H7 (cell line): ENCODE measurements around the gene C18orf54. TPM values are rescaled to one million over a fixed set of nuclear protein-coding genes. Genes with fewer than 3 reads are reported as not detected.

Source experiments
- DNase-seq: peaks from one replicate; pipeline ENCODE4 v3.0.0; 2012
- H3K27me3 ChIP-seq: 2 replicates; pipeline ENCODE4 v1.6.0; 2011; ENCODE audit warnings: mild to moderate bottlenecking, low read length; ENCODE audit not compliant: control insufficient read depth, insufficient read depth
- H3K36me3 ChIP-seq: replicated peaks from 2 replicates; pipeline ENCODE4 v1.5.1; 2011; ENCODE audit warnings: low read length; ENCODE audit not compliant: control insufficient read depth, insufficient read depth
- H3K4me3 ChIP-seq: 2 replicates; pipeline ENCODE4 v1.5.1; 2011; ENCODE audit warnings: low read depth, mild to moderate bottlenecking, control low read depth, low read length, moderate library complexity; ENCODE audit not compliant: insufficient read depth
- total RNA-seq: library from RNA; depleted of rRNA; stranded (reverse); fragments of >200 nt; shearing (Covaris generic); gene quantifications from 2 replicates; pipeline ENCODE4 v1.2.3, GENCODE V29; 2014; rRNA removed

The C18orf54 gene
- total RNA-seq, 1 experiment from 2014 or later: 10.3 TPM

- no peak overlapping the region for H3K4me3 ChIP-seq
- no peak for DNase-seq
- H3K36me3 ChIP-seq: no peaks in the 10 kb centered on the region
- H3K27me3 ChIP-seq: no peaks in the 10 kb centered on the region
Observed at GRCh38 chr18:54405290-54405689, 47.6 kb downstream of the C18orf54 start.

GRCh38 chr18:54411781-54412180 lies 54.1 kb downstream of the C18orf54 start:
- Histone ChIP-seq H3K36me3 (no peaks in the 10 kb centered on the region), H3K4me3 (no peak overlapping the region), H3K27me3 (no peaks in the 10 kb centered on the region)
- DNase-seq: no peak

- DNase-seq: no peak
- H3K27me3 ChIP-seq: no peaks in the 10 kb centered on the region
- no peak overlapping the region for H3K4me3 ChIP-seq
- no peaks in the 10 kb centered on the region for H3K36me3 ChIP-seq
Observed at GRCh38 chr18:54415086-54415485, 57.4 kb downstream of the C18orf54 start.

GRCh38 chr18:54416436-54416835 lies 58.7 kb downstream of the C18orf54 start:
- no peaks in the 10 kb centered on the region for H3K27me3 ChIP-seq
- no peak for DNase-seq
- H3K36me3 ChIP-seq: no peaks in the 10 kb centered on the region
- H3K4me3 ChIP-seq: no peak overlapping the region

- H3K4me3 ChIP-seq: no peak overlapping the region
- no peaks in the 10 kb centered on the region for H3K36me3 ChIP-seq
- H3K27me3 ChIP-seq: no peaks in the 10 kb centered on the region
- no peak for DNase-seq
Observed at GRCh38 chr18:54423831-54424230, 66.1 kb downstream of the C18orf54 start.

- no peak overlapping the region for H3K4me3 ChIP-seq
- DNase-seq: no peak
- no peaks in the 10 kb centered on the region for H3K36me3 ChIP-seq
- no peaks in the 10 kb centered on the region for H3K27me3 ChIP-seq
Observed at GRCh38 chr18:54426085-54426665, 68.5 kb downstream of the C18orf54 start.

Other genes with a start within 250 kb of the C18orf54 start
- gene MBD2, start 133.2 kb upstream of the C18orf54 start, total RNA-seq: 55.9 and 61.0 TPM in 2 replicates
- 30.7 and 55.2 TPM in 2 replicates for gene POLI, start 88.4 kb upstream of the C18orf54 start, total RNA-seq
- gene STARD6, start within 50 bp of the C18orf54 start, total RNA-seq: not detected in 2 replicates
- gene DYNAP, start 233.3 kb downstream of the C18orf54 start, total RNA-seq: not detected in 2 replicates